IPS-18a (cell line): ENCODE measurements around the gene METAP2.
A peak's percentile ranks its signal among the peaks of the same experiment; 100 is the strongest.

ENCODE experiments used
- H3K27ac ChIP-seq: one replicate; pipeline ENCODE4 v1.5.1; 2013; ENCODE audit warnings: low read length
- H3K27me3 ChIP-seq: one replicate; pipeline ENCODE4 v1.6.1; 2013; ENCODE audit warnings: mild to moderate bottlenecking, low read length; ENCODE audit not compliant: control insufficient read depth, insufficient read depth
- H3K36me3 ChIP-seq: one replicate; pipeline ENCODE4 v1.6.1; 2013; ENCODE audit warnings: low read depth, low read length; ENCODE audit not compliant: control insufficient read depth
- H3K4me1 ChIP-seq: one replicate; pipeline ENCODE4 v1.6.1; 2013; ENCODE audit warnings: low read depth, low read length; ENCODE audit not compliant: control insufficient read depth
- H3K4me3 ChIP-seq: one replicate; pipeline ENCODE4 v1.5.1; 2013; ENCODE audit warnings: low read length
- H3K9ac ChIP-seq: one replicate; pipeline ENCODE4 v1.6.1; 2013; ENCODE audit warnings: mild to moderate bottlenecking, low read length, moderate library complexity
- H3K9me3 ChIP-seq: one replicate; pipeline ENCODE4 v1.6.1; 2013; ENCODE audit warnings: low read depth, low read length; ENCODE audit not compliant: control insufficient read depth

Gene METAP2

DNA sequence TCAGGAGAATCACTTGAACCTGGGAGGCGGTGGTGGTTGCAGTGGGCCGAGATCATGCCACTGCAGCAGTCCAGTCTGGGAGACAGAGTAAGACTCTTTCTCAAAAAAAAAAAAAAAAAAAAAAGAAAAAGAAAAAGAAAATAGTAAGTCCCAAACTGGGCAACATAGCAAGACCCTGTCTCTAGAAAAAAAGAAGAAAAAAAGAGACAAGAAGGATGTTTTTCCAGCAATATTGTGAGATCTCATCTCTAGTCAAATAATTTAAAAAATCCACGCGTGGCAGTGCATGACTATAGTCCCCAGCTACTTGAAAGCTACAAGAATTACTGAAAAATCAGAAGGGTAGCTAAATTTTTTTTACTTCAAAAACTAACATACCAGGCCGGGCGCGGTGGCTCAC is 69.4 kb downstream of the METAP2 start:
- no peaks in the 10 kb centered on the region for H3K9me3 ChIP-seq
- no peak overlapping the region for H3K9ac ChIP-seq
- H3K27ac ChIP-seq, result no peak overlapping the region
- H3K4me1 ChIP-seq, result peaks cover 33% of the 10 kb centered on the region
- no peaks in the 10 kb centered on the region for H3K27me3 ChIP-seq
- H3K36me3 ChIP-seq, result no peaks in the 10 kb centered on the region
- no peak overlapping the region for H3K4me3 ChIP-seq

DNA sequence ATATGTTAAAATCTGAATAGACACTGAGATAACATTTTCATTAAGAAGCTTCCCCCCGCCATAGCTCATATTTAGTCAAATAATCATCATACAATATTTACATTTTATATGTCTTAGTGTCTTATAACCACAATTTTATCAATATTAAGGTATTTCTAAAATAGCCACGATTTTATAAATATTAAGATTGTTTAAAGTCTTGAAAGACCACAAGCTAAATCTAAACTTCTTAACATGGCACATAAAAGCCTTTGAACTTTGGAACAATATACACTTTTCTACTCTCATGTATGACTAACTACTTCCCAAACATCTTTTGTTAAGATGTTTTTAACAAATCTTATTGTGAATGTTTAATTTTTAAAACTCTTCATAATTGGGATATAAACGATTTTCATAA is 70.8 kb downstream of the METAP2 start:
- Histone ChIP-seq H3K9ac (peak overlapping the region; percentile 83), H3K9me3 (no peaks in the 10 kb centered on the region), H3K4me1 (peaks cover 26% of the 10 kb centered on the region), H3K27me3 (no peaks in the 10 kb centered on the region), H3K27ac (peak overlapping the region; percentile 44), H3K4me3 (peak overlapping the region; percentile 99), H3K36me3 (no peaks in the 10 kb centered on the region)

DNA sequence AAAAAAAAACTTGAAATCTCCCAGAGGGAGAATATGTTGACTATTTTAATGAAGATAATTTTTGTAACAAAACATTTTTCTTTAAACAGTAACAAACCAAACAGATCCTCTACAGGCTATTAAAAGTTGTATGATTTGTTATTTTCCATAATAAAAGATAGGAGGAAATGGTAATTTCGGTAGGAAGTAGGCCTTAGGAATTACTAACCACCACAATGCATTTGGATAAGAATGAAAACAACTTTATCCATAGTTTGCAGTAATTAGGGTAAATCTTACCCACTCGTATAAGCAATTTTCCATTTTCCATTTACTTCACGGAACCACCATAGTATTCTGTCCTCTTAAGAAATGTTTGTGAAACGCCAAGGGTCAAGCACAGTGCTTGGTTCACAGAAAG is 71.4 kb downstream of the METAP2 start:
- Histone ChIP-seq H3K27me3 (no peaks in the 10 kb centered on the region), H3K9me3 (no peaks in the 10 kb centered on the region), H3K36me3 (no peaks in the 10 kb centered on the region), H3K4me1 (peaks cover 26% of the 10 kb centered on the region), H3K9ac (peak overlapping the region; percentile 83), H3K27ac (peak overlapping the region; percentile 44), H3K4me3 (peak overlapping the region; percentile 99)

DNA sequence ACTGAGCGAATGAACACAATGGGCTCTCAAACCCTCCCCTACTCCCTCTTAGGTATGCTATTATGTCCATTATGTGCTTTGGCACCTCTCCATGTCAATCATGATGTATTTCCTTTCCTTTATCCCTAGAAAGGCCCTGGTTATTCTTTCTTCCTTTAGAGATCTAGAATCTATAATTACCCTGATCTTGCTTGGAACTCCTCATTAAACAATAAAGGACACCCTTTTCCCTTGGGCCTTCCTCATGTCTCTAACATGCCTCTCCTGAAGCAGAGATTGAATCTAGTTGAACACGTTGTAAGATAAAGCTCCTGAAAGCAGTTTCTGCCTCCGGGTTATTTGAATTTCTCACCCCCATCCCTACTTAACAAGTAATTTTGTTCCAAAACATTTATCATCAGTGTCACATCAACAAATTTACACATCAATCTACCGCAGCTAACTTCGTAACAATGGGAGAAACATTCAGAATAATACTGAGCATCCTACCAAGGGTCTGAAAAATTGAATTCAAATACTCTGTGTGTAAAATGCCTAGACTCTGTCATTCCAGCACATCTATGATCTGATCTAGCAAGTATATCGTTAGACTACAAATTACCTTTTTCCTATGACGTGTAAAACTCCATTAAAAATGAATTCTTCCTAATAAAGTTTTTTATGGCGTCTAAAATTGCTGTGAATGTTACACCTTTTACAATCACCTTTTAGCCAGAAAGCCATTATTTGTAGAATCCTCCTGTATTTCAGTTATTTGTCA is 72.0 kb downstream of the METAP2 start:
- Histone ChIP-seq H3K27me3 (no peaks in the 10 kb centered on the region), H3K4me1 (peaks cover 26% of the 10 kb centered on the region), H3K36me3 (no peaks in the 10 kb centered on the region), H3K27ac (peak overlapping the region; percentile 44), H3K4me3 (peak overlapping the region; percentile 99), H3K9ac (peak overlapping the region; percentile 83), H3K9me3 (no peaks in the 10 kb centered on the region)

DNA sequence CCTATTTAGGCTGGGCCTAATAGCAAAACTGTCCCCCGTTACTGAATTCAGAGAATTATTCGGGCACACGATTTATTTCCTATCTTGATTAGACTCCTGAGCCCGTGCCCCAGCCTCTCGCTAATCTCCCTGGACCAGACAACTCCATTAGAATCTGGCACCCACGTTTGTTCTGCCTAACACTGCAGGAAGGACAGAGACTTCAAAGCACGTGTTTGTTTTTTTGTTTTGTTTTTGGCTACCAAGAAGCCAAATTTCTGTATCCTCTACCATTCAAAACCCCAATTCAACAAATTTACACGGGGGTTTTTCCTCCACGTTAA is 72.5 kb downstream of the METAP2 start:
- Histone ChIP-seq H3K36me3 (no peaks in the 10 kb centered on the region), H3K4me3 (peak overlapping the region; percentile 99), H3K27me3 (no peaks in the 10 kb centered on the region), H3K27ac (peak overlapping the region; percentile 44), H3K9ac (peak overlapping the region; percentile 83), H3K9me3 (no peaks in the 10 kb centered on the region), H3K4me1 (peaks cover 26% of the 10 kb centered on the region)

DNA sequence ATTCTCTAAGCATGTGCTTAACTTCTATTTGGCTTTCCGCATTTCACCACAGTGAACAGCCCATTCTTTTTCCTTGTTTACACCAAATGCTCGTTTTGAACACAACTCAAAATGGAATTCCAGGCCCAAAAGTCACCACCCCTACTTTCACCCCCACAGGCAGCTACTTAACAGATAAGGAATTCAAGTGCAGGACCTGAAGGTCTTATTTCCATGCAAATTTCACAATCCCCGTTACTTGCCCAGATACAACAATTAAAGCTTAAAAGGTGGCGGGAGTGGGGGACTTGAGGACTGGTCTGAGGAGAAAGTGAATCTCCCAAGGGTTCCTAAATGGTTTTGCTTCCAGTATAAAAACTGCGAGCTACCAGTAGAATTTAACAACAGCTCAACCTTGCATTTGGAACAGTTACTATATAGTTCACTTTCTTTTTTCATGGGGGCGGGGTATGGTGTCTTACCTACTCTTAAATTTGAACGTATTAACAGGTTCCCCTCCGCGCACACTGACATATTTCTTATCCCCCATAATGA is 73.6 kb downstream of the METAP2 start:
- Histone ChIP-seq H3K4me1 (peaks cover 37% of the 10 kb centered on the region), H3K9me3 (no peaks in the 10 kb centered on the region), H3K27me3 (no peaks in the 10 kb centered on the region), H3K27ac (peak overlapping the region; percentile 44), H3K9ac (peak overlapping the region; percentile 83), H3K4me3 (peak overlapping the region; percentile 99), H3K36me3 (no peaks in the 10 kb centered on the region)

DNA sequence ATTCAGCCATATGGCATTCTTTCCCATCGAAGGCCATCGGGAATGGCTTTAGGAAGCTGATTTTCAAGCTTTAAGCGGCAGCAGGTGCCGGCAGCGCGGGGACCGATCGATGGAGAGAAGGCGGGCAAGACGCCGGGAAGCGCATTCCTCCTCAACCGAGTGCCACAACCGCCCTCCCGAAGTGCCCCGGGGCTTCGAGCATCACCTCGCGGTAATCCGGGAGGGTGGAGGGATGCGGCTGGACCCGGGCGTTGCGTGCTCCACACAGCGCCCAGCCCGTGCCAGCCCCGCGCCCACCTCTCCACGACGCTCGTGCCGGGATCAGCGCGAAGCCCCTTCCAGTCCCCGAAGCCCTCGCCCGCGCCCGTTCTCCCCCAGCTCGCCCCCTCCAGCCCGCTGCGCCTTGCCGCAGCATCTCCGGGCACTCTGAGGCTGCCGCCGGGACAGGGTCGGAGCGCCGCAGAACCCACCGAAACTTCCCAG is 74.1 kb downstream of the METAP2 start:
- Histone ChIP-seq H3K9me3 (no peaks in the 10 kb centered on the region), H3K27me3 (no peaks in the 10 kb centered on the region), H3K4me1 (peaks cover 37% of the 10 kb centered on the region), H3K36me3 (no peaks in the 10 kb centered on the region), H3K9ac (peak overlapping the region; percentile 83), H3K4me3 (peak overlapping the region; percentile 99), H3K27ac (peak overlapping the region; percentile 63)

DNA sequence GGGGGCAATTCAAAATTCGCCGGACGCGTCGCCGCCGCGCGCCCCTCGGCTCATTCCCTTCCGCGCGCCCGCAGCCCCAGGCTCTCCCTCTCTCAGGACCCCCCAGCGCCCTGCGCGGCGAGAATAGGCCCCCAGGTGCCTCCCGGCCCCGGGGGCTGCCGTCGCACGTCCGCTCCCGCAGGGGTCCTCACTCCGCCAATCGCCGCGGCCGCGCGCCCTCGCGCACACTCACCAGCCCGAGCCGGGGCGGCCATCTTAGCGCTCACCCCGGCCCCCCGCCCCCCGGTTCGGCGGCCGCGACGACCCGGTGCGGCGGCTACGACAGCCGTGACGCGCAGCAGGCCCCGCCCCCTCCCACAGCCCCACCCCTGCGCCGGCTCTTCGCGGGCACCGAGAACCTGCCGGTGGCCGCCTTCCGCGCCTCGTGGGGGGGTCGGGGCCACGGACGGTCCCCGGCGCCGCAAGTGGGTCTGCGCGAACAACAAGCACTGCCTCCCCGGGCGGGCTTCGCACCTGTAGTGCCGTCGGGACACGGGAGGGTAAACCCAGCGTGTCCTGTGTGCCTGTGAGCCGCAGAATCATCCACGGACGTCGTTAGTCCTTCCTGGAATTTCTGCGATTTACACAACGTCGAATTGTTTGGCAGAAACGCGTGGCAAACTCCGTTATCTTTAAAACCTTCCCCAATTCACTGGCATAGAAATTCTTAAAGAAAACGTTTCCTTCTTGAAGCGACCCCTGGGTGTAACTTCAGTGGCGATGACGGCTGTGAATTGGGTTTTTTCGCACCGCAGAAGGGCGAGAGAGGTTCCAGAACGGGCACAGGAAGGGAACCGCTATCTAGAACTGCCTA is 74.8 kb downstream of the METAP2 start:
- Histone ChIP-seq H3K9me3 (no peaks in the 10 kb centered on the region), H3K9ac (peak overlapping the region; percentile 83), H3K4me1 (peaks cover 40% of the 10 kb centered on the region), H3K27ac (peak overlapping the region; percentile 83), H3K36me3 (no peaks in the 10 kb centered on the region), H3K27me3 (no peaks in the 10 kb centered on the region), H3K4me3 (peak overlapping the region; percentile 99)

DNA sequence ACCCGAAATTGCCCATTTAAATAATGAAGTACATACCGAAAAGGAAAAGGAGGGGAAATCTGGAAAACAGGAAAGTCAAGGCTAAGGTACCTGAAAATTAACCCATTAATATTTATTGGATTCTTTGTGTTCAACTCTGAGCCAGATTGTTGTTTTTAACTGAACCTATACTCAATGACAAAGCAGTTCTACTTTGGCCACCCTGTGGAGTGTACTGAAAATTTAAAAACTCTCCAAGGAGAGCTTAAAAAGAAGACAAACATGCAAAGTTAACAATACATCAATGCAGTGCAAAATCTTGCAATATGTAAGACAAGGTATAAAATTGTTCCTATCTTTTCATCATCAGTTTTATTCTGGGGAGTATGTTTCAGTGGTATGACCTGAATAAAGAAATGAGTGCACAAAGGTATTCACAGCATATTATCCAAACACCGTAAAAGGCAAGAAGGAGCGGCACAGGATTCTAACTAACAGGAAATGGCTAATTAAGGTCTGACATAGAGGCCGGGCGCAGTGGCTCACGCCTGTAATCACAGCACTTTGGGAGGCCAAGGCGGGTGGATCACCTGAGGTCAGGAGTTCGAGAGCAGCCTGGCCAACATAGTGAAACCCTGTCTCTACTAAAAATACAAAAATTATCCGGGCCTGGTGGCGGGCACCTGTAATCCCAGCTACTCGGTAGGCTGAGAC is 75.6 kb downstream of the METAP2 start:
- H3K9me3 ChIP-seq, result no peaks in the 10 kb centered on the region
- no peaks in the 10 kb centered on the region for H3K36me3 ChIP-seq
- peak overlapping the region; percentile 83 for H3K27ac ChIP-seq
- H3K9ac ChIP-seq, result peak overlapping the region; percentile 83
- H3K4me1 ChIP-seq, result peaks cover 40% of the 10 kb centered on the region
- peak overlapping the region; percentile 99 for H3K4me3 ChIP-seq
- no peaks in the 10 kb centered on the region for H3K27me3 ChIP-seq

DNA sequence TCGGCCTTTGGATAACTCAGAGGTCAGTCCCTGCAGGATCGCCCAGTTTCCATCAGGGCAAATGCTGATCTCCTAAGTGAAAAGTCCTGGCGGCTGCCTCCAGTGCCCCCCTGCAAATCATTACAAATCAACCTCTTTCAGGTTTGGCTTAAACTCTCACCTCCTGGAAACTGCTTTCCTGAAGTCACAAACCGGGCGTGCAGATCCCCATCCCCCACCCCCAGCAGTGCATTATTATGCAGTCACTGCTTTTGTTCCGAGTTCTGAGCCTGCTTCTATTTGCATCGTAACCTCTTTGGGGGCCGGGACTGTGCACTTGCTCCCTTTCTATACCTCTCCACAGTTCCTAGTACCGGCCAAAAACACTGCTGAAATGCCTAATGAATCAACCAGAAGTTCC is 77.4 kb downstream of the METAP2 start, which contains the start of gene USP44:
TSS of gene USP44 (minus strand) at position 172 of the 400 bp plus-strand sequence. CDS start 17,220 bp downstream, outside the sequence.
- H3K9ac ChIP-seq, result peak within 1 kb of the TSS; percentile 83

More for the DNA sequence above, 77.4 kb downstream of the METAP2 start, which contains the start of gene USP44:
- H3K9me3 ChIP-seq, result no peaks in the 10 kb centered on the region
- peak within 1 kb of the TSS; percentile 94 for H3K27ac ChIP-seq
- peak within 1 kb of the TSS; percentile 99 for H3K4me3 ChIP-seq
- H3K4me1 ChIP-seq, result peaks cover 26% of the 10 kb centered on the region
- no peaks in the 10 kb centered on the region for H3K36me3 ChIP-seq
- H3K27me3 ChIP-seq, result no peaks in the 10 kb centered on the region
